A549 treated with GW870086 at 1 μM for 4 hours (cell line): ENCODE data around the gene SAP30L. TPM values are rescaled to one million over a fixed set of nuclear protein-coding genes. Genes with fewer than 3 reads are reported as not detected.

ENCODE experiments used
- total RNA-seq: library from RNA; stranded (reverse); fragments of 200-300 nt; extraction: Qiagen RNA extraction; gene quantifications from 5 replicates; pipeline ENCODE4 v1.2.3, GENCODE V29; 2022; ENCODE audit warnings: low read depth

The SAP30L gene, protein sequence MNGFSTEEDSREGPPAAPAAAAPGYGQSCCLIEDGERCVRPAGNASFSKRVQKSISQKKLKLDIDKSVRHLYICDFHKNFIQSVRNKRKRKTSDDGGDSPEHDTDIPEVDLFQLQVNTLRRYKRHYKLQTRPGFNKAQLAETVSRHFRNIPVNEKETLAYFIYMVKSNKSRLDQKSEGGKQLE
- 24.3 to 33.4 TPM (median 31.6 TPM) in 5 replicates for total RNA-seq

DNA sequence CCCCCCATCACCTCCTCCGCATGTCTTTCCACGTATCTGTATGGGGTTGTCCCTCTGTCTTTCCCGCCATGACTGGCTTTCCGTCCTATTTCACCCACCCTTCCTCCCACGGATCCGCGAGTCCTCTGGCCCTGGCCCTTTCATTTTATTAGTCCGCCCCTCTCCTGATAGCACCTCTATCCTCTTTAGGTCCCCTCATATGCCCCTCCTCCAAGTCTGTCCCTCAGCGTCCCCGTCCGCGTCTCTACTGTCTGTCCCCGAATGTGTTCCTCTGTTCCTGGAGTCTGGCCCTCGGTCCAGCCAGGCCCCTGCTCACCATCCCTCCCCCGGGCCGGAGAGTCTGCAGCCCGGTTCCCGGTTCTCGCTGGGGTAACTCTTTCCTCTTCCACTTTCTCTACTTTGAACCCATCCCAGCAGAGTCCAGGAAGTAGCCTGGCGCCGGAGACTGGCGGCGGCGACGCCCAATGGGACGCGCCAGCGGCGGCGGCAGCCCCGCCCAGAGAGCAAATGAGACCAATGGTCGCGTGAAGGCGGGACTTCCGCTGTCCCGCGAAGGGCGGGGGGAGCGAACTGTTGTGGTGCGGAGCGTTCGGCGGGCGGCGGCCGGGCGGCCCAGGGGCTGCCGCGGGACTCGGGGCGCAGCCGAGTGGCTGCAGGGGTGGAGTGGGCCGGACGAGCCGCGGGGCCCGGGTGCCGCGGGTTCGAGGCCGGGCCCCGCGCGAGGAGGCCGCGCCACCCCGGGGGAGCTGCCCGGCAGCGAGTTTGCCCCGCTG, at the start of gene SAP30L:
SAP30L (plus strand) TSS at position 576 of the 773 bp plus-strand sequence. CDS start 608 bp downstream, outside the sequence.

DNA sequence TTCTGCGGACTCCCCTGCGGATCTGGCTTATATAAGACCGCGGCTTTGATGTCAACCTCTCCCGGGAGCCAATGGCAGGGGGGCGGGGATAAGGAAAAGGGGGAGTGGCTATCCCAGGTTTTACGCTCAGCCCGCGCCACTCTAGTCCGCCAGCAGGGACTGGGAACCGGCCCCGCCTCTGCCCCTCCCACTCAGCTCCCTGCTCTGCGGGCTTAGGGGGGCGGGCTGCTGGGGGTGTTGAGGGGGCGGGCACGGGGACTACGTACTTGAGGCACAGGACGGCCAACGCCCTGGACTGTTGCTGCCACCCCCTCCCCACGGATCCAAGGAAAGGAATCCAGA, 32.4 kb downstream of the SAP30L start, which contains the start of gene HAND1:
HAND1 (minus strand) TSS at position 4 of the 342 bp plus-strand sequence. CDS start 219 bp downstream, outside the sequence.

Other genes starting within 250 kb of the SAP30L start
- gene HAND1, start 32.2 kb downstream of the SAP30L start, total RNA-seq, result 0.19 to 0.26 TPM (median 0.23 TPM) in 5 replicates